Fibroblast of lung (primary cell): Measurements from ENCODE around the gene INAFM1. TPM values are rescaled to one million over a fixed set of nuclear protein-coding genes. Genes with fewer than 3 reads are reported as not detected.
"Not testable (repeated sequence)": the region's sequence is repeated elsewhere in the genome, so short reads cannot be mapped to it uniquely, and the experiment has no call there.

Source experiments
- DNase-seq, 2 donors: peaks; one replicate each; pipeline versions ENCODE4 v3.0.0 to v3.0.0-alpha.2; 2010; ENCODE audit warnings: low read depth in 2 of 2
- H2AFZ ChIP-seq: 2 replicates; pipeline ENCODE4 v1.5.1; 2012; ENCODE audit warnings: low read length, control low read depth, inconsistent platforms
- H3K27ac ChIP-seq: 2 replicates; pipeline ENCODE4 v1.5.1; 2011; ENCODE audit warnings: low read length, control low read depth; ENCODE audit not compliant: insufficient read depth
- H3K27me3 ChIP-seq: 2 replicates; pipeline ENCODE4 v1.5.1; 2011; ENCODE audit warnings: mild to moderate bottlenecking, low read length; ENCODE audit not compliant: control insufficient read depth, insufficient read depth
- H3K36me3 ChIP-seq: 2 replicates; pipeline ENCODE4 v1.5.1; 2011; ENCODE audit warnings: low read length; ENCODE audit not compliant: control insufficient read depth, insufficient read depth
- H3K4me1 ChIP-seq: 2 replicates; pipeline ENCODE4 v1.5.1; 2011; ENCODE audit warnings: low read length; ENCODE audit not compliant: control insufficient read depth, insufficient read depth; ENCODE audit errors: extremely low read depth
- H3K4me2 ChIP-seq: 2 replicates; pipeline ENCODE4 v1.5.1; 2011; ENCODE audit warnings: low read length, control low read depth; ENCODE audit not compliant: insufficient read depth; ENCODE audit errors: extremely low read depth
- H3K4me3 ChIP-seq, 4 experiments: fragments of 200-600 bp in 1 of 4; sonication (generic) in 1 of 4; replicated peaks in 1 of 4; 2 replicates each; pipeline ENCODE4 v1.5.1; 2011 to 2016; ENCODE audit warnings: low read length in 4 of 4, low read depth in 3 of 4, mild to moderate bottlenecking in 3 of 4, control low read depth in 2 of 4, inconsistent platforms in 1 of 4, mixed read lengths in 1 of 4; ENCODE audit not compliant: insufficient read depth in 1 of 4; ENCODE audit errors: control extremely low read depth in 1 of 4
- H3K79me2 ChIP-seq: 2 replicates; pipeline ENCODE4 v1.5.1; 2012; ENCODE audit warnings: mild to moderate bottlenecking, low read length, inconsistent platforms; ENCODE audit not compliant: control insufficient read depth, insufficient read depth
- H3K9ac ChIP-seq: 2 replicates; pipeline ENCODE4 v1.5.1; 2011; ENCODE audit warnings: mild to moderate bottlenecking, low read length, control low read depth; ENCODE audit not compliant: insufficient read depth
- H3K9me3 ChIP-seq: 2 replicates; pipeline ENCODE4 v1.5.1; 2012; ENCODE audit warnings: low read depth, low read length; ENCODE audit not compliant: control insufficient read depth, insufficient read depth
- H4K20me1 ChIP-seq: 2 replicates; pipeline ENCODE4 v1.5.1; 2011; ENCODE audit warnings: low read length; ENCODE audit not compliant: control insufficient read depth, insufficient read depth; ENCODE audit errors: extremely low read depth
- EZH2 ChIP-seq: IDR thresholded peaks from 2 replicates; pipeline ENCODE4 v1.5.1; 2012; ENCODE audit warnings: low read length, control low read depth, mild to moderate bottlenecking; ENCODE audit errors: missing control alignments
- polyA plus RNA-seq, 2 donors: library from polyadenylated mRNA; depleted of rRNA in 1 of 2; stranded (reverse) in 1 of 2; unstranded in 1 of 2; fragments of >200 nt; gene quantifications; 2 replicates each; pipeline ENCODE4 v1.2.1, GENCODE V29; 2011 to 2012; ENCODE audit warnings: missing spikeins in 1 of 2
- total RNA-seq: library from RNA; depleted of rRNA; stranded (reverse); fragments of >200 nt; gene quantifications from 2 replicates; pipeline ENCODE4 v1.2.1, GENCODE V29; 2014
- TF ChIP-seq, protein P1 (sequence below), 2 donors: IDR thresholded peaks in 1 of 2; conservative IDR thresholded peaks in 1 of 2; 1 replicate in 1 of 2; 2 replicates in 1 of 2; pipeline ENCODE4 v1.5.1; 2011 to 2012; ENCODE audit warnings: low read length in 2 of 2, control low read depth in 1 of 2, inconsistent platforms in 1 of 2, low read depth in 1 of 2, mild to moderate bottlenecking in 1 of 2

The INAFM1 gene
- total and polyA plus RNA-seq, 2 donors (not counting 1 experiment from before 2014, with no cell fraction given): 2.0 to 3.6 TPM

DNA sequence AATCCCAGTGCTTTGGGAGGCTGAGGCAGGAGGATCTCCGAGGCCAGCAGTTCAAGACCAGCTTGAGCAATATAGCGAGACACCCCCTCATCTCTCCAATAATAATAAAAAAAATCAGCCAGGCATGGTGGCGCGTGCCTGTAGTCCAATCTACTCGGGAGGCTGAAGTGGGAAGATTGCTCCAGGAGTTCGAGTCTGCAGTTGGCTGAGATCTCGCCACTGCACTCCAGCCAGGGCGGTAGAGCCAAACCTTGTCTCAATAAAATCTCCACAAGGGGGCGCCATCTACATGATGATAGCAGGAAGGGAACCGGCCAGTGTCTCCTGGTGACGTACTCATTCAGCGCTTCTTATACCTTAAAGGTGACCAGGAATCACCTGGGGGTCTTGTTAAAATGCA is 21.4 kb downstream of the INAFM1 start:
- Histone ChIP-seq H3K9me3 (no peaks in the 10 kb centered on the region), H3K4me1 (no peaks in the 10 kb centered on the region), H2AFZ (no peak overlapping the region), H3K4me3 (no peak overlapping the region), H3K27me3 (no peaks in the 10 kb centered on the region), H3K79me2 (no peaks in the 10 kb centered on the region), H4K20me1 (no peaks in the 10 kb centered on the region), H3K27ac (no peak overlapping the region), H3K9ac (no peak overlapping the region), H3K36me3 (no peaks in the 10 kb centered on the region), H3K4me2 (no peak overlapping the region)
- TF ChIP-seq, protein P1, sequence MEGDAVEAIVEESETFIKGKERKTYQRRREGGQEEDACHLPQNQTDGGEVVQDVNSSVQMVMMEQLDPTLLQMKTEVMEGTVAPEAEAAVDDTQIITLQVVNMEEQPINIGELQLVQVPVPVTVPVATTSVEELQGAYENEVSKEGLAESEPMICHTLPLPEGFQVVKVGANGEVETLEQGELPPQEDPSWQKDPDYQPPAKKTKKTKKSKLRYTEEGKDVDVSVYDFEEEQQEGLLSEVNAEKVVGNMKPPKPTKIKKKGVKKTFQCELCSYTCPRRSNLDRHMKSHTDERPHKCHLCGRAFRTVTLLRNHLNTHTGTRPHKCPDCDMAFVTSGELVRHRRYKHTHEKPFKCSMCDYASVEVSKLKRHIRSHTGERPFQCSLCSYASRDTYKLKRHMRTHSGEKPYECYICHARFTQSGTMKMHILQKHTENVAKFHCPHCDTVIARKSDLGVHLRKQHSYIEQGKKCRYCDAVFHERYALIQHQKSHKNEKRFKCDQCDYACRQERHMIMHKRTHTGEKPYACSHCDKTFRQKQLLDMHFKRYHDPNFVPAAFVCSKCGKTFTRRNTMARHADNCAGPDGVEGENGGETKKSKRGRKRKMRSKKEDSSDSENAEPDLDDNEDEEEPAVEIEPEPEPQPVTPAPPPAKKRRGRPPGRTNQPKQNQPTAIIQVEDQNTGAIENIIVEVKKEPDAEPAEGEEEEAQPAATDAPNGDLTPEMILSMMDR (conservative IDR thresholded peaks at IDR 0.05 in 1 of 2, IDR thresholded peaks at IDR 0.05 in 1 of 2; ENCODE audit: low read depth in 1 of 2, low read length in 2 of 2): peak; percentile 69 to 71
- TF ChIP-seq EZH2: no peak
- peak; percentile 60 to 80 for DNase-seq

DNA sequence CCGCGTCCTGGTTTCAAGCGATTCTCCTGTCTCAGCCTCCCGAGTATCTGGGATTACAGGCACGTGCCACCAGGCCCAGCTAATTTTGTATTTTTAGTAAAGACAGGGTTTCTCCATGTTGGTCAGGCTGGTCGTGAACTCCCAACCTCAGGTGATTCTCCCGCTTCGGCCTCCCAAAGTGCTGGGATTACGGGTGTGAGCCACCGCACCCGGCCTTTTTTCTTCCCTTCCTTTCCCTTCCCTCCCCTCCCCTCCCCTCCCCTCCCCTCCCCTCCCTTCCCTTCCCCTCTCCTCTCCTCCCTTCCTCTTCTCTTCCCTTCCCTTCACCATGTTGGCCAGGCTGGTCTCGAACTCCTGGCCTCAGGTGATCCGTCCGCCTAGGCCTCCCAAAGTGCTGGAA is 26.2 kb downstream of the INAFM1 start:
- H3K27me3 ChIP-seq, H3K79me2 ChIP-seq, H3K36me3 ChIP-seq, H2AFZ ChIP-seq, H3K4me3 ChIP-seq, H3K4me1 ChIP-seq, DNase-seq, H3K9me3 ChIP-seq, H4K20me1 ChIP-seq, H3K27ac ChIP-seq, H3K4me2 ChIP-seq, H3K9ac ChIP-seq: not testable (repeated sequence)

DNA sequence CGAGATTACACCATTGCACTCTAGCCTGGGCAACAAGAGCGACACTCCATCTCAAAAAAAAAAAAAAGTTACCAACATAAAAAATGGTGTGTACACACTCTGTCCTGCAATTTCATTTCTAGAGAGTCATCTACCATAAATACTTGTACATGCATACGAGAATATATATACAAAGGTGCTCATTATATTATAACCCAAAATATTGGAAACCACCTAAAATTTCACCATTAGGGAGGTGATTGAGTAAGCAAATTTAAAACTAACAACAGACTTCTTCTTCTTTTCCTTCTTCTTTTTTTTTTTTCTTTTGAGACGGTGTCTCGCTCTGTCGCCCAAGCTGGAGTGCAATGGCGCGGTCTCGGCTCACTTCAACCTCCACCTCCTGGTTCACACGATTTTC is 27.6 kb downstream of the INAFM1 start:
- no peak overlapping the region for H3K27ac ChIP-seq
- no peaks in the 10 kb centered on the region for H3K4me1 ChIP-seq
- TF ChIP-seq EZH2: no peak
- TF ChIP-seq, protein P1 (conservative IDR thresholded peaks at IDR 0.05 in 1 of 2, IDR thresholded peaks at IDR 0.05 in 1 of 2; ENCODE audit: low read depth in 1 of 2, low read length in 2 of 2): no peak
- no peaks in the 10 kb centered on the region for H3K9me3 ChIP-seq
- no peak overlapping the region for H2AFZ ChIP-seq
- no peaks in the 10 kb centered on the region for H4K20me1 ChIP-seq
- DNase-seq: no peak
- H3K4me2 ChIP-seq: no peak overlapping the region
- H3K4me3 ChIP-seq: no peak overlapping the region
- H3K27me3 ChIP-seq: no peaks in the 10 kb centered on the region
- H3K9ac ChIP-seq: no peak overlapping the region
- H3K36me3 ChIP-seq: no peaks in the 10 kb centered on the region
- H3K79me2 ChIP-seq: no peaks in the 10 kb centered on the region

DNA sequence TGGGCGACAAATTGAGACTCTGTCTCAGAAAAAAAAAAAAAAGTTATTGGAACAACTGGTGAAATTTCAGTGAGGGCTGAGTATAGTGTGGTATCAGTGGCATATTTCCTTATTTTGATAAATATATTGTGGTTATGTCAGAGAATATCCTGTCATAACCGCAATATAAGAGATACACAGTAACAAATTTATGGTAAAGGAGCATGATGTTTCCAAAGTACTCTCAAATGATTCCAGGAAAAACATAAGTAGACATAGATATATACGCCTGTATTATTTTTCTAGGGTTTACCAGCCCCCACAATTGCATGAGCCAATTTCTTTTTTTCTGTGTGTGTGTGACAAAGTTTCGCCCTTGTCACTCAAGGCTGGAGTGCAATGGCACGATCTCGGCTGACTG is 29.3 kb downstream of the INAFM1 start:
- no peak for DNase-seq
- no peak overlapping the region for H3K4me3 ChIP-seq
- H3K36me3 ChIP-seq: no peaks in the 10 kb centered on the region
- H3K4me2 ChIP-seq: no peak overlapping the region
- H3K9me3 ChIP-seq: no peaks in the 10 kb centered on the region
- H4K20me1 ChIP-seq: no peaks in the 10 kb centered on the region
- H3K9ac ChIP-seq: no peak overlapping the region
- H3K27ac ChIP-seq: no peak overlapping the region
- no peaks in the 10 kb centered on the region for H3K4me1 ChIP-seq
- TF ChIP-seq EZH2: no peak
- TF ChIP-seq, protein P1 (conservative IDR thresholded peaks at IDR 0.05 in 1 of 2, IDR thresholded peaks at IDR 0.05 in 1 of 2; ENCODE audit: low read depth in 1 of 2, low read length in 2 of 2): no peak
- H3K79me2 ChIP-seq: no peaks in the 10 kb centered on the region
- no peak overlapping the region for H2AFZ ChIP-seq
- H3K27me3 ChIP-seq: no peaks in the 10 kb centered on the region
